NCI-H2081 treated with DMSO at 0.1 percent for 48 hours (cell line): Measurements from ENCODE around the gene PCDHA7.
A peak's percentile ranks its signal among the peaks of the same experiment; 100 is the strongest.
"Not testable (repeated sequence)": the region's sequence is repeated elsewhere in the genome, so short reads cannot be mapped to it uniquely, and the experiment has no call there.

Experiments
- DNase-seq: peaks from one replicate; lab custom pipeline; 2025; lab: John Stamatoyannopoulos, UW

The PCDHA7 gene

GRCh38 chr5:140823475-140823874 is 10.6 kb upstream of the PCDHA7 start:
- DNase-seq: no peak

- DNase-seq: peak; percentile 30
Observed at GRCh38 chr5:140827704-140828361, 6.2 kb upstream of the PCDHA7 start, which contains the start of gene PCDHA6. TSS of gene PCDHA6 (plus strand) at chr5:140827960. CDS start at chr5:140828092, 132 bp downstream.

GRCh38 chr5:140828362-140828737 is 5.7 kb upstream of the PCDHA7 start:
- DNase-seq: peak; percentile 40

GRCh38 chr5:140829511-140830501 is 4.3 kb upstream of the PCDHA7 start:
- DNase-seq: not testable (repeated sequence)

- DNase-seq: not testable (repeated sequence)
Observed at GRCh38 chr5:140834439-140835008, 455 bp downstream of the PCDHA7 start.

- no peak for DNase-seq
Observed at GRCh38 chr5:140835622-140836510, 1.8 kb downstream of the PCDHA7 start.

- DNase-seq: peak; percentile 26
Observed at GRCh38 chr5:140840978-140841962, 7.2 kb downstream of the PCDHA7 start, which contains the start of gene PCDHA8. TSS of gene PCDHA8 (plus strand) at chr5:140841187. CDS start at chr5:140841322, 135 bp downstream.

- no peak for DNase-seq
Observed at GRCh38 chr5:140842798-140843733, 9.0 kb downstream of the PCDHA7 start.

GRCh38 chr5:140848139-140849102 is 14.4 kb downstream of the PCDHA7 start, which contains the start of gene PCDHA9:
TSS of gene PCDHA9 (plus strand) at chr5:140848382. CDS start at chr5:140848496, 114 bp downstream.
- not testable (repeated sequence) for DNase-seq

- not testable (repeated sequence) for DNase-seq
Observed at GRCh38 chr5:140849831-140850634, 16.0 kb downstream of the PCDHA7 start.

- no peak for DNase-seq
Observed at GRCh38 chr5:140855772-140856674, 22.0 kb downstream of the PCDHA7 start, which contains the start of gene PCDHA10. TSS of gene PCDHA10 (plus strand) at chr5:140855897. CDS start at chr5:140856049, 152 bp downstream.

- no peak for DNase-seq
Observed at GRCh38 chr5:140857177-140857986, 23.3 kb downstream of the PCDHA7 start.

- no peak for DNase-seq
Observed at GRCh38 chr5:140857987-140858240, 23.8 kb downstream of the PCDHA7 start.

GRCh38 chr5:140862441-140863295 is 28.6 kb downstream of the PCDHA7 start:
- DNase-seq: no peak
